HG03558 (cell line): Measurements from ENCODE around the gene PLD5.
"Not testable (repeated sequence)": the region's sequence is repeated elsewhere in the genome, so short reads cannot be mapped to it uniquely, and the experiment has no call there.

ENCODE experiments used
- ATAC-seq: cut with Tn5 transposase; IDR thresholded peaks from one replicate; pipeline ENCODE4 v1.9.1; 2021; ENCODE audit warnings: moderate number of reproducible peaks; ENCODE audit not compliant: unreplicated experiment; ENCODE audit errors: extremely low read depth

PLD5 gene

GRCh38 chr1:242093116-242093515, 431.4 kb downstream of the PLD5 start:
- no peak for ATAC-seq

- no peak for ATAC-seq
Observed at GRCh38 chr1:242089911-242090310, 434.6 kb downstream of the PLD5 start.

- ATAC-seq: no peak
Observed at GRCh38 chr1:242088875-242089274, 435.6 kb downstream of the PLD5 start.

- ATAC-seq: no peak
Observed at GRCh38 chr1:242086706-242087105, 437.8 kb downstream of the PLD5 start.

GRCh38 chr1:242086093-242086492, 438.4 kb downstream of the PLD5 start:
- no peak for ATAC-seq

GRCh38 chr1:242083742-242084141, 440.8 kb downstream of the PLD5 start:
- no peak for ATAC-seq

- ATAC-seq: no peak
Observed at GRCh38 chr1:242081446-242081845, 443.1 kb downstream of the PLD5 start.

- ATAC-seq: no peak
Observed at GRCh38 chr1:242065813-242066212, 458.7 kb downstream of the PLD5 start.

GRCh38 chr1:242062271-242062670, 462.2 kb downstream of the PLD5 start:
- ATAC-seq: no peak

- ATAC-seq: no peak
Observed at GRCh38 chr1:242059976-242060375, 464.5 kb downstream of the PLD5 start.

- peak; percentile 90 for ATAC-seq
Observed at GRCh38 chr1:242058582-242058981, 465.9 kb downstream of the PLD5 start.

GRCh38 chr1:242058181-242058580, 466.3 kb downstream of the PLD5 start:
- ATAC-seq: not testable (repeated sequence)

GRCh38 chr1:242057745-242058115, 466.8 kb downstream of the PLD5 start:
- no peak for ATAC-seq

- no peak for ATAC-seq
Observed at GRCh38 chr1:242056988-242057744, 467.3 kb downstream of the PLD5 start.

- no peak for ATAC-seq
Observed at GRCh38 chr1:242055749-242056320, 468.7 kb downstream of the PLD5 start.

- no peak for ATAC-seq
Observed at GRCh38 chr1:242043165-242043564, 481.3 kb downstream of the PLD5 start.

- ATAC-seq: no peak
Observed at GRCh38 chr1:242034392-242034791, 490.1 kb downstream of the PLD5 start.

GRCh38 chr1:242033447-242033846, 491.1 kb downstream of the PLD5 start:
- ATAC-seq: no peak
